Thyroid gland (tissue), 4 donors: ENCODE measurements around the gene UROC1. TPM values are rescaled to one million over a fixed set of nuclear protein-coding genes. Genes with fewer than 3 reads are reported as not detected.

Experiments used
- DNase-seq, 2 donors: peaks; one replicate each; pipeline ENCODE4 v3.0.0-alpha.2; 2019
- H3K27ac ChIP-seq, 3 donors: fragments of 200-600 bp; sonication (generic); 1 replicate in 2 of 3; 2 replicates in 1 of 3; pipeline ENCODE4 v1.5.1; 2016 to 2019; ENCODE audit warnings: mild to moderate bottlenecking in 1 of 3, moderate library complexity in 1 of 3
- H3K27me3 ChIP-seq: fragments of 200-600 bp; sonication (generic); one replicate; pipeline ENCODE4 v1.5.1; 2019
- H3K36me3 ChIP-seq, 2 donors: fragments of 200-600 bp; sonication (generic); one replicate each; pipeline ENCODE4 v1.5.1; 2016 to 2019
- H3K4me1 ChIP-seq, 2 donors: fragments of 200-600 bp; sonication (generic); one replicate each; pipeline ENCODE4 v1.5.1; 2017 to 2019
- H3K4me3 ChIP-seq, 3 donors: fragments of 200-600 bp; sonication (generic); replicated peaks in 1 of 3; 1 replicate in 2 of 3; 2 replicates in 1 of 3; pipeline ENCODE4 v1.5.1; 2016; ENCODE audit warnings: mild to moderate bottlenecking in 1 of 3
- H3K9me3 ChIP-seq: fragments of 200-600 bp; sonication (generic); one replicate; pipeline ENCODE4 v1.5.1; 2017
- CTCF ChIP-seq, 6 experiments: fragments of 200-600 bp in 3 of 6; fragments of 450-650 bp in 3 of 6; sonication (generic) in 3 of 6; IDR thresholded peaks; one replicate each; pipeline ENCODE4 v1.5.1; 2016 to 2019; ENCODE audit warnings: antibody characterized with exemption in 6 of 6, mild to moderate bottlenecking in 2 of 6, inconsistent platforms in 1 of 6, moderate library complexity in 1 of 6
- POLR2A ChIP-seq, 2 donors: fragments of 450-650 bp; IDR thresholded peaks; one replicate each; pipeline ENCODE4 v1.6.1; 2017; ENCODE audit warnings: antibody characterized with exemption in 2 of 2, mild to moderate bottlenecking in 2 of 2, moderate library complexity in 1 of 2
- WGBS, 2 donors: methylation state at CpG; one replicate each; pipeline ENCODE4 v1.1.5; 2017; 5-methylcytosine and 5-hydroxymethylcytosine counted together
- intact Hi-C: fragments of 100-400 bp; cut with DNase I; formaldehyde crosslinking; loops from one replicate; pipeline ENCODE4 v1.15.1; 2023
- total RNA-seq, 4 donors: library from RNA; depleted of rRNA; stranded (reverse); fragments of >200 nt; gene quantifications; one replicate each; pipeline ENCODE4 v1.2.3, GENCODE V29; 2016

The UROC1 gene
- total RNA-seq, 4 donors from 2014 or later: not detected

GRCh38 chr3:126524429-126524988, 6.9 kb upstream of the UROC1 start:
- Histone ChIP-seq H3K27me3 (no peaks in the 10 kb centered on the region), H3K27ac (no peak overlapping the region), H3K9me3 (no peaks in the 10 kb centered on the region), H3K36me3 (no peaks in the 10 kb centered on the region), H3K4me1 (peaks cover 0 to 8% of the 10 kb centered on the region in 2 donors), H3K4me3 (peak overlapping the region in 1 of 3 donors; percentile 14)
- intact Hi-C loops: loop anchor here (5.0 kb wide), 1 partner anchor 1023 kb away; no protein-coding TSS in a partner anchor
- DNase-seq: no peak
- 25 to 36% methylated on average over 10 to 12 of the region's 31 CpGs for WGBS, 2 donors
- no peak for TF ChIP-seq POLR2A (IDR thresholded peaks at IDR 0.05)
- TF ChIP-seq CTCF (IDR thresholded peaks at IDR 0.05): no peak

DNA sequence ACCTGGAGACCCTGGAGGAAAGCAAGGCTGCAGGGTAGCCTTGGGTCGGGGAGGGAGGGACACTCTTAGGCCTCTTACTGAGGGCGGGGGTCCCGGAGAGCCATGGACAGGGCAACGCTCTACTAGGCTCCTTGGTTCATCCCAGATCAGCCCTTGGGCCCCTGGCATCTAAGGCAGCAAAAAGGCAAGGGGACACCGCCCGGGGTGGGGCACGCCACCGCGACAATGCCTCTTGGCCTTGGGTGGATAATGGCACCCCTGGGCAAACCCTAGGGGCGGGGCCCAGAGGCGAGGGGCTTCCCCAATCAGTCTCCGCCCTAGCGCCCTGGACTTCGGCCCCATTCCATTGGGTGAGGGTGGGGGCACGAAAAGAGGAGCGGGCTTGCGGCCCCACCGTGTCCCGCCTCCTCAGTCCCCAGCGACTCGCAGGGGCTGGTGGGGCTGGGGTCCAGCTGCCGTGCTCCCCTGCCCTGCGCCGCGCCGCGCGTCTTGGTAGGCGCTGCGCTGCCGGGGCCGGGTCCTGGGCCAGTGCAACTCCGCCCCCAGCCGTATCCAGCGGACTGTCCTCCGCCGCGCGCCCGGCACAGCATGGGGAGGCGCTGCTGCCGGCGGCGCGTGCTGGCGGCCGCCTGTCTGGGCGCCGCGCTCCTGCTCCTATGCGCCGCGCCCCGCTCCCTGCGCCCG, 6.3 kb upstream of the UROC1 start, which contains the start of gene CHST13:
Gene CHST13 (plus strand): TSS at position 411 of the 684 bp plus-strand sequence. CDS start 178 bp downstream, at position 589.
- TF ChIP-seq POLR2A (IDR thresholded peaks at IDR 0.05): no peak
- no peak for TF ChIP-seq CTCF (IDR thresholded peaks at IDR 0.05)
- no peak within 1 kb of the TSS for H3K27ac ChIP-seq
- peak; percentile 32 to 42 for DNase-seq
- intact Hi-C loops: loop anchor here (5.0 kb wide), 1 partner anchor 1023 kb away; no protein-coding TSS in a partner anchor
- H3K9me3 ChIP-seq: no peaks in the 10 kb centered on the region
- H3K4me1 ChIP-seq: peaks cover 0 to 8% of the 10 kb centered on the region in 2 donors
- peak within 1 kb of the TSS in 1 of 3 donors; percentile 14 for H3K4me3 ChIP-seq
- no peaks in the 10 kb centered on the region for H3K27me3 ChIP-seq
- 7 to 45% methylated on average over 8 to 11 of the region's 56 CpGs for WGBS, 2 donors
- H3K36me3 ChIP-seq: no peaks in the 10 kb centered on the region

DNA sequence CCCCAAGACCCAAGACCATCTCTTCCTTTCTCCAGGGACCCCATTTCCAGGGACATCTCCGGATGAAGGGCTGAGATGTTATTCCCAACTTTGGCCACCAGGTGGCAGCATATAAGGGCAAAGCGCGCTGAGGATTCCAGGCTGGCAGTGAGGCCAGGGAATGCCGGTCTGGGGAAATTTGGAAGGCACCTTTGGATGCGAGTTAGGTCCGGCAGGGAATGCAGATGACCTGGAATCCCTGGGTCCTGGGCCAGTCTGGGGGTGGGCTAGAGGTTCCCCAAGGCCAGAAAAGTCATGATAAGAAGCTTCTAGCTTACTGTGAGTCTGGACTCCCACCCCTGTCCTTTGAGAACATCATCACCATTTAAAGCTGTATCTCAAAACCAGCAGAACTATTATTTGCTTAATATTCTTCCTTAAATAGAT, 4.8 kb upstream of the UROC1 start:
- 0 to 7% methylated on average over 3 to 6 of the region's 6 CpGs for WGBS, 2 donors
- TF ChIP-seq CTCF (IDR thresholded peaks at IDR 0.05) (peak; percentile 70 to 98 (median 83)), POLR2A (IDR thresholded peaks at IDR 0.05) (no peak)
- intact Hi-C loops: loop anchor here (5.0 kb wide), 1 partner anchor 1025 kb away; no protein-coding TSS in a partner anchor
- no peaks in the 10 kb centered on the region for H3K36me3 ChIP-seq
- no peaks in the 10 kb centered on the region for H3K27me3 ChIP-seq
- no peak overlapping the region for H3K27ac ChIP-seq
- no peak overlapping the region for H3K4me3 ChIP-seq
- peaks cover 0 to 8% of the 10 kb centered on the region in 2 donors for H3K4me1 ChIP-seq
- H3K9me3 ChIP-seq: no peaks in the 10 kb centered on the region
- DNase-seq: peak; percentile 53 to 57

DNA sequence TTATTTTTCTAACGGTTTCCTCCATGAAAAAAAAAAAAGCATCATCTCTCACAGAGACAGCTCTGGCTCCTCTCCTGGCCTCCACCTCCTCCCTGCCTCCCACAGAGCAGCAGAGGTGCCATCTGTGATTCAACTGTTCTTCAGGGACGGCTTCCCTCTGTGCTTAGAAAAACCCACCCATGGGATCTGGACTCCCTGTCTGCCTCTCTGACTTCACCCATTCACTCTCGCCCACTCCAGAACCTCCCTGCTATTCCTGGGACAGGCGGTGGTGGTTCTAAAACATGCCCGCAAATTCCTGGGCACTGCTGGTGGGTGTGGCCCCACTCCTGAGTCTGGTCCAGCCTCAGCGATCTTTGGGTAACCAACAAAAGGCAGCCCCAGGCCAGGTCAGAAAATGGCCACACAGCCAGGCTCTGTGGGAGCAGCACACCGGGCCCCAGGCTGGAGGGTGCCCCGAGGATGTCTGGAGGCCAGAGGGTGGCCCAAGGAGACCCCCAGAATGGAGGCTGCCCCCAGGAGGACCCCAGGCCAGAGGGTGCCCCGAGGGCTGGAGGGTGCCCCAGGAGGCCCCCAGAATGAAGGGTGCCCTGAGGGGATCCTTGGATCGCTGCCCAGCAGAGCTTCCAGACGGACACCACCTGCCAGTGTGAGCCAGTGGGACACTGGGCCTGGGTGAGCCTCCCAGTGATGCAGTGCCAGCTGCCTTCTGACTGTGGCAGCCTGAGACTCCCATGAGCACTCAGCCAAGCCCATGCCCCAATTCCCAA, 3.7 kb upstream of the UROC1 start:
- Histone ChIP-seq H3K9me3 (no peaks in the 10 kb centered on the region), H3K27ac (no peak overlapping the region), H3K36me3 (no peaks in the 10 kb centered on the region), H3K27me3 (no peaks in the 10 kb centered on the region), H3K4me3 (no peak overlapping the region), H3K4me1 (peaks cover 0 to 8% of the 10 kb centered on the region in 2 donors)
- no peak for TF ChIP-seq CTCF (IDR thresholded peaks at IDR 0.05)
- no peak for TF ChIP-seq POLR2A (IDR thresholded peaks at IDR 0.05)
- intact Hi-C loops: loop anchor here (5.0 kb wide), 1 partner anchor 1026 kb away; no protein-coding TSS in a partner anchor
- WGBS, 2 donors: 79 to 81% methylated on average over 9 to 10 of the region's 11 CpGs
- DNase-seq: no peak
